ENCODE results near the gene BRIX1. TPM values are rescaled to one million over a fixed set of nuclear protein-coding genes. Genes with fewer than 3 reads are reported as not detected.

BRIX1 gene
- polyA plus RNA-seq, 1 donor, result 34.2 TPM

- Histone ChIP-seq H3K36me3 (ENCODE audit: control insufficient read depth, insufficient read depth, low read length) (no peaks in the 10 kb centered on the region), H3K27me3 (ENCODE audit: control insufficient read depth, insufficient read depth, low read length) (no peaks in the 10 kb centered on the region), H3K9me3 (ENCODE audit: control insufficient read depth, low read depth, low read length) (no peaks in the 10 kb centered on the region), H3K27ac (ENCODE audit: low read length) (no peak overlapping the region), H3K4me3 (ENCODE audit: low read length) (no peak overlapping the region), H3K4me1 (ENCODE audit: control insufficient read depth, insufficient read depth, low read length) (peaks cover 6% of the 10 kb centered on the region)
- DNase-seq, result peak in 1 of 2 donors; percentile 62
- no CpG with 5 or more reads among the region's 1 CpG for WGBS (ENCODE audit: insufficient coverage, low lambda C conversion rate)
Observed at GRCh38 chr5:34889394-34889793, 26.1 kb upstream of the BRIX1 start.

GRCh38 chr5:34891981-34892380 is 23.5 kb upstream of the BRIX1 start:
- no peaks in the 10 kb centered on the region for H3K27me3 ChIP-seq (ENCODE audit: control insufficient read depth, insufficient read depth, low read length)
- H3K9me3 ChIP-seq (ENCODE audit: control insufficient read depth, low read depth, low read length), result no peaks in the 10 kb centered on the region
- WGBS (ENCODE audit: insufficient coverage, low lambda C conversion rate), result 100% methylated on average over 2 of the region's 5 CpGs
- H3K4me3 ChIP-seq (ENCODE audit: low read length), result no peak overlapping the region
- H3K27ac ChIP-seq (ENCODE audit: low read length), result no peak overlapping the region
- peaks cover 11% of the 10 kb centered on the region for H3K4me1 ChIP-seq (ENCODE audit: control insufficient read depth, insufficient read depth, low read length)
- DNase-seq, result no peak
- no peaks in the 10 kb centered on the region for H3K36me3 ChIP-seq (ENCODE audit: control insufficient read depth, insufficient read depth, low read length)

GRCh38 chr5:34892414-34892813 is 23.1 kb upstream of the BRIX1 start:
- 94% methylated on average over 3 of the region's 6 CpGs for WGBS (ENCODE audit: insufficient coverage, low lambda C conversion rate)
- H3K4me1 ChIP-seq (ENCODE audit: control insufficient read depth, insufficient read depth, low read length), result peaks cover 11% of the 10 kb centered on the region

GRCh38 chr5:34894716-34895115 is 20.8 kb upstream of the BRIX1 start:
- no peak for DNase-seq
- no peaks in the 10 kb centered on the region for H3K9me3 ChIP-seq (ENCODE audit: control insufficient read depth, low read depth, low read length)
- no peak overlapping the region for H3K4me3 ChIP-seq (ENCODE audit: low read length)
- WGBS (ENCODE audit: insufficient coverage, low lambda C conversion rate), result no CpG with 5 or more reads among the region's 1 CpG
- no peaks in the 10 kb centered on the region for H3K27me3 ChIP-seq (ENCODE audit: control insufficient read depth, insufficient read depth, low read length)
- H3K4me1 ChIP-seq (ENCODE audit: control insufficient read depth, insufficient read depth, low read length), result peaks cover 8% of the 10 kb centered on the region
- no peak overlapping the region for H3K27ac ChIP-seq (ENCODE audit: low read length)
- H3K36me3 ChIP-seq (ENCODE audit: control insufficient read depth, insufficient read depth, low read length), result no peaks in the 10 kb centered on the region

More at GRCh38 chr5:34892414-34892813, 23.1 kb upstream of the BRIX1 start:
- H3K9me3 ChIP-seq (ENCODE audit: control insufficient read depth, low read depth, low read length), result no peaks in the 10 kb centered on the region
- H3K27me3 ChIP-seq (ENCODE audit: control insufficient read depth, insufficient read depth, low read length), result no peaks in the 10 kb centered on the region
- no peak for DNase-seq
- H3K4me3 ChIP-seq (ENCODE audit: low read length), result no peak overlapping the region
- H3K36me3 ChIP-seq (ENCODE audit: control insufficient read depth, insufficient read depth, low read length), result no peaks in the 10 kb centered on the region
- H3K27ac ChIP-seq (ENCODE audit: low read length), result no peak overlapping the region

- H3K4me3 ChIP-seq (ENCODE audit: low read length), result no peak overlapping the region
- H3K4me1 ChIP-seq (ENCODE audit: control insufficient read depth, insufficient read depth, low read length), result peaks cover 5% of the 10 kb centered on the region
- no peaks in the 10 kb centered on the region for H3K36me3 ChIP-seq (ENCODE audit: control insufficient read depth, insufficient read depth, low read length)
- H3K27me3 ChIP-seq (ENCODE audit: control insufficient read depth, insufficient read depth, low read length), result no peaks in the 10 kb centered on the region
- DNase-seq, result peak in 1 of 2 donors; percentile 36
- WGBS (ENCODE audit: insufficient coverage, low lambda C conversion rate), result no CpG with 5 or more reads among the region's 2 CpGs
- H3K9me3 ChIP-seq (ENCODE audit: control insufficient read depth, low read depth, low read length), result no peaks in the 10 kb centered on the region
- no peak overlapping the region for H3K27ac ChIP-seq (ENCODE audit: low read length)
Observed at GRCh38 chr5:34895641-34896419, 19.7 kb upstream of the BRIX1 start.

- Histone ChIP-seq H3K27ac (ENCODE audit: low read length) (no peak overlapping the region), H3K4me1 (ENCODE audit: control insufficient read depth, insufficient read depth, low read length) (peaks cover 5% of the 10 kb centered on the region), H3K4me3 (ENCODE audit: low read length) (no peak overlapping the region), H3K27me3 (ENCODE audit: control insufficient read depth, insufficient read depth, low read length) (no peaks in the 10 kb centered on the region), H3K9me3 (ENCODE audit: control insufficient read depth, low read depth, low read length) (no peaks in the 10 kb centered on the region), H3K36me3 (ENCODE audit: control insufficient read depth, insufficient read depth, low read length) (no peaks in the 10 kb centered on the region)
- DNase-seq, result no peak
Observed at GRCh38 chr5:34897646-34898045, 17.9 kb upstream of the BRIX1 start.

GRCh38 chr5:34898258-34898895 is 17.1 kb upstream of the BRIX1 start:
- Histone ChIP-seq H3K36me3 (ENCODE audit: control insufficient read depth, insufficient read depth, low read length) (no peaks in the 10 kb centered on the region), H3K4me1 (ENCODE audit: control insufficient read depth, insufficient read depth, low read length) (peaks cover 5% of the 10 kb centered on the region), H3K27me3 (ENCODE audit: control insufficient read depth, insufficient read depth, low read length) (no peaks in the 10 kb centered on the region), H3K9me3 (ENCODE audit: control insufficient read depth, low read depth, low read length) (no peaks in the 10 kb centered on the region), H3K27ac (ENCODE audit: low read length) (no peak overlapping the region), H3K4me3 (ENCODE audit: low read length) (no peak overlapping the region)
- WGBS (ENCODE audit: insufficient coverage, low lambda C conversion rate), result no CpG with 5 or more reads among the region's 3 CpGs
- DNase-seq, result peak; percentile 58 to 67

- Histone ChIP-seq H3K9me3 (ENCODE audit: control insufficient read depth, low read depth, low read length) (no peaks in the 10 kb centered on the region), H3K4me1 (ENCODE audit: control insufficient read depth, insufficient read depth, low read length) (peaks cover 5% of the 10 kb centered on the region), H3K4me3 (ENCODE audit: low read length) (no peak overlapping the region), H3K27me3 (ENCODE audit: control insufficient read depth, insufficient read depth, low read length) (no peaks in the 10 kb centered on the region), H3K36me3 (ENCODE audit: control insufficient read depth, insufficient read depth, low read length) (no peaks in the 10 kb centered on the region), H3K27ac (ENCODE audit: low read length) (no peak overlapping the region)
- no peak for DNase-seq
- 100% methylated on average over 1 of the region's 2 CpGs for WGBS (ENCODE audit: insufficient coverage, low lambda C conversion rate)
Observed at GRCh38 chr5:34899066-34899465, 16.4 kb upstream of the BRIX1 start.

GRCh38 chr5:34900652-34901051 is 14.9 kb upstream of the BRIX1 start:
- no peak overlapping the region for H3K27ac ChIP-seq (ENCODE audit: low read length)
- no CpG with 5 or more reads among the region's 6 CpGs for WGBS (ENCODE audit: insufficient coverage, low lambda C conversion rate)
- peaks cover 5% of the 10 kb centered on the region for H3K4me1 ChIP-seq (ENCODE audit: control insufficient read depth, insufficient read depth, low read length)
- peaks cover 2% of the 10 kb centered on the region for H3K36me3 ChIP-seq (ENCODE audit: control insufficient read depth, insufficient read depth, low read length)
- no peaks in the 10 kb centered on the region for H3K27me3 ChIP-seq (ENCODE audit: control insufficient read depth, insufficient read depth, low read length)
- no peak for DNase-seq
- H3K4me3 ChIP-seq (ENCODE audit: low read length), result no peak overlapping the region
- H3K9me3 ChIP-seq (ENCODE audit: control insufficient read depth, low read depth, low read length), result no peaks in the 10 kb centered on the region

- no peak overlapping the region for H3K27ac ChIP-seq (ENCODE audit: low read length)
- WGBS (ENCODE audit: insufficient coverage, low lambda C conversion rate), result no CpG with 5 or more reads among the region's 1 CpG
- no peak overlapping the region for H3K4me3 ChIP-seq (ENCODE audit: low read length)
- peaks cover 5% of the 10 kb centered on the region for H3K36me3 ChIP-seq (ENCODE audit: control insufficient read depth, insufficient read depth, low read length)
- H3K27me3 ChIP-seq (ENCODE audit: control insufficient read depth, insufficient read depth, low read length), result no peaks in the 10 kb centered on the region
- no peaks in the 10 kb centered on the region for H3K9me3 ChIP-seq (ENCODE audit: control insufficient read depth, low read depth, low read length)
- DNase-seq, result no peak
- no peaks in the 10 kb centered on the region for H3K4me1 ChIP-seq (ENCODE audit: control insufficient read depth, insufficient read depth, low read length)
Observed at GRCh38 chr5:34903260-34903659, 12.3 kb upstream of the BRIX1 start.

GRCh38 chr5:34905564-34905963 is 9.9 kb upstream of the BRIX1 start:
- H3K27ac ChIP-seq (ENCODE audit: low read length), result no peak overlapping the region
- H3K4me3 ChIP-seq (ENCODE audit: low read length), result no peak overlapping the region
- no peaks in the 10 kb centered on the region for H3K4me1 ChIP-seq (ENCODE audit: control insufficient read depth, insufficient read depth, low read length)
- no peaks in the 10 kb centered on the region for H3K27me3 ChIP-seq (ENCODE audit: control insufficient read depth, insufficient read depth, low read length)
- no peak for DNase-seq
- 94% methylated on average over 2 of the region's 2 CpGs for WGBS (ENCODE audit: insufficient coverage, low lambda C conversion rate)
- no peaks in the 10 kb centered on the region for H3K9me3 ChIP-seq (ENCODE audit: control insufficient read depth, low read depth, low read length)
- H3K36me3 ChIP-seq (ENCODE audit: control insufficient read depth, insufficient read depth, low read length), result peaks cover 12% of the 10 kb centered on the region
